Fibroblast of the aortic adventitia (primary cell): ENCODE results near the gene CTBP2. TPM values are rescaled to one million over a fixed set of nuclear protein-coding genes. Genes with fewer than 3 reads are reported as not detected.
"Not testable (repeated sequence)": the region's sequence is repeated elsewhere in the genome, so short reads cannot be mapped to it uniquely, and the experiment has no call there.

ENCODE experiments used
- DNase-seq: peaks from one replicate; pipeline ENCODE4 v3.0.0-alpha.2; 2010; ENCODE audit warnings: low read depth
- H3K4me3 ChIP-seq: 2 replicates; pipeline ENCODE4 v1.5.1; 2011; ENCODE audit warnings: low read depth, mild to moderate bottlenecking, control low read depth, low read length, moderate library complexity
- total RNA-seq: library from RNA; depleted of rRNA; stranded (reverse); fragments of >200 nt; gene quantifications from 2 replicates; pipeline ENCODE4 v1.2.3, GENCODE V29; 2012; ENCODE audit warnings: low replicate concordance
- TF ChIP-seq, protein P1 (sequence below): IDR thresholded peaks from 2 replicates; pipeline ENCODE4 v1.5.1; 2011; ENCODE audit warnings: mild to moderate bottlenecking, low read length, control low read depth, inconsistent platforms; ENCODE audit not compliant: insufficient read depth

CTBP2 gene
- total RNA-seq, 1 donor = 45.4 TPM

DNA sequence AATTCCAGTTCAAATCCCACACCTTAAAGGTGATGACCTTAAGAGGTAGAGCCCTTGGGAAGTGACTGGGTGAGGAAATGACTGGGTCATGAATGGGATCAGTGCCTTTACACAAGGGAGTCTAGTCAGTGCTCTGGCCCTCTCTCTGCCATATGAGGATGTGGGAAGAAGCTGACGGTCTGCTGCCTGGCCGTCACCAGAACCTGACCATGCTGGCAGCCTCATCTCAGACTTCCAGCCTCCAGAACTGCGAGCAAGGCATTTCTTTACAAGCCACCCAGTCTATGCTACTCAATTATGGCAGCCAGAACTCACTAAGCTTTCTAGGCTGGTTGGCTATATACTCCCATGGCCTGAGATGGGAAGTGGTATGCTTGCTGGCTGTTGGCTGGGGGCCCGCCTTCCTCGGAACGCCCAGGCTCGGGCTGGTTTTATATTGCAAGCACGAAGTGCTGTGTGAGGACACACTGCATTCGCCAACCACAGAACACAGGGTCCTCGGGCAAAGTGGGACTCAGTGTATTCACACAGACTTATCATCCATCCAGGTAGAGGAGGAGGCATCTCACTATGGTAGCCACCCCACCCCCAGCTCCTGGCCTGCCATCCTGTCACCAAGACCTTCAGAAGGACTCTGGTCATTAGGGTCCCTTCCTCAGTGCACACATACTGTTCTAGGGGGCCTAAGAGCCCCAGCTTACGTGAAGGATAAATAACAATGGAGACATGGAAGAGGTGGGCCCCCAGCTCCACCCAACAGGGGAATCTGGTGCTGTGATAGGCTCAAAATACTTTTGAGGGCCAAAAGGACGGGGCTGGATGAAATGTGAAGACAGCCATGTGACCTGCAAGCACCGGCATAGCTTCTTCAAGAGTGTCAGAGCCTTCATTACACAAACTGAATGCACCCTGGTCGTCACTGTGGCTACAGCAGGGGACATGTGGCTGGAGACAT lies 169.4 kb downstream of the CTBP2 start:
- DNase-seq = no peak
- TF ChIP-seq, protein P1, sequence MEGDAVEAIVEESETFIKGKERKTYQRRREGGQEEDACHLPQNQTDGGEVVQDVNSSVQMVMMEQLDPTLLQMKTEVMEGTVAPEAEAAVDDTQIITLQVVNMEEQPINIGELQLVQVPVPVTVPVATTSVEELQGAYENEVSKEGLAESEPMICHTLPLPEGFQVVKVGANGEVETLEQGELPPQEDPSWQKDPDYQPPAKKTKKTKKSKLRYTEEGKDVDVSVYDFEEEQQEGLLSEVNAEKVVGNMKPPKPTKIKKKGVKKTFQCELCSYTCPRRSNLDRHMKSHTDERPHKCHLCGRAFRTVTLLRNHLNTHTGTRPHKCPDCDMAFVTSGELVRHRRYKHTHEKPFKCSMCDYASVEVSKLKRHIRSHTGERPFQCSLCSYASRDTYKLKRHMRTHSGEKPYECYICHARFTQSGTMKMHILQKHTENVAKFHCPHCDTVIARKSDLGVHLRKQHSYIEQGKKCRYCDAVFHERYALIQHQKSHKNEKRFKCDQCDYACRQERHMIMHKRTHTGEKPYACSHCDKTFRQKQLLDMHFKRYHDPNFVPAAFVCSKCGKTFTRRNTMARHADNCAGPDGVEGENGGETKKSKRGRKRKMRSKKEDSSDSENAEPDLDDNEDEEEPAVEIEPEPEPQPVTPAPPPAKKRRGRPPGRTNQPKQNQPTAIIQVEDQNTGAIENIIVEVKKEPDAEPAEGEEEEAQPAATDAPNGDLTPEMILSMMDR = no peak
- no peak overlapping the region for H3K4me3 ChIP-seq

DNA sequence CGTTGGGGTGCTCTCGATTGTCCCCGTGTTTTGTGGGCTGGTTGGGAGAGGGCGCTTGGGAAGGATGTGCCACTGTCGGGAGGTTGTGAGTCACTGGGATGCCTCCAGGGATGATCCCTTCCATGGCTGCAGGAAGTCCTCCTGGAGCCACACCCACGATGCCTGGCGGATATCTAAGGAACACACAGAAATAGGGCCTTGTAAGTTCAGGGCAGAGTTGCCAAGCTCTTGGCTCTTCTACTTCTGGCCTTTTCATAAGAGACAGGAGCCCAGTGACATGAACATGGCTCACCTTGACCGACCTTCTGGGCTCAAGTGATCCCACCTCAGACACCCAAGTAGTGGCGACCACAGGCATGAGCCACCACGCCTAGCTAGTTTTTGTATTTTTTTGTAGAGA lies 170.8 kb downstream of the CTBP2 start:
- H3K4me3 ChIP-seq = no peak overlapping the region
- no peak for DNase-seq
- TF ChIP-seq, protein P1 = no peak

DNA sequence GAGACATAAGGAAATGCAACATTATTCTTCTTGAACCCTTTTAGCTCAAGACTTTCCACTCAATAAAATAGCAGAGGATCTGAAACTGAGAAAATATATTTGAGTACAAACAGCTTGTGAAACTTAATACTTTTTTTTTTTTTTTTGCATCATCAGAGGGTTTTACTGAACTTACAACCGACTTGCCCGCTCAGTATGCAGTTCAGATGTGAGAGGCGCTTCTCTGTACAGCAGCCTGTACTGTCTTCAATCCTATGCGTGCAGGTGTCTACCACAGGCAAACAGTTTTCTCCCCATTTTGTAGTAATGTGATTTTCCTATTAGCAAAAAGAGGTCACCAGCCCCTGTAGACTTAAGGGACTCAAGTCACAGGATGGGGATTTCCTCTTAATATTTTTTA lies 171.6 kb downstream of the CTBP2 start:
- H3K4me3 ChIP-seq, DNase-seq: not testable (repeated sequence)

DNA sequence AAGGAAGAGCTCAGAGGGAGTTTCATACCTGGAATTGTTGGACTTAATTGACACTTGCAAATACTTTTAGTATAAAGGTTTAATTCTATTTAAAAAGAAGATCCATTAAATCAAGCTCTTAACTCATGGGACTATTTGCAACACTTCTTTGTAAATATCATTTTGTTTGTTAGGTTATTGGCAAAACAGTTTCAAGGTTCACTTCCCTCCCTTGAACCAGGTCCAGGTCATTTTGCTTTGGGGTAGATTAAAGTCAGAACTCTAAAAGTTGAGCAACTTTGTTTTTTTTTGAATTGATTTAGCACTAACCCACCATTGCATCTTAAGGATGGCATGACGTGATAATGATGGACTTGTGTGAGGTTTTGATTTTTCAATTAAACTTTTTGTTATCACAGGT lies 172.6 kb downstream of the CTBP2 start:
- no peak overlapping the region for H3K4me3 ChIP-seq
- DNase-seq = no peak
- TF ChIP-seq, protein P1 = no peak

DNA sequence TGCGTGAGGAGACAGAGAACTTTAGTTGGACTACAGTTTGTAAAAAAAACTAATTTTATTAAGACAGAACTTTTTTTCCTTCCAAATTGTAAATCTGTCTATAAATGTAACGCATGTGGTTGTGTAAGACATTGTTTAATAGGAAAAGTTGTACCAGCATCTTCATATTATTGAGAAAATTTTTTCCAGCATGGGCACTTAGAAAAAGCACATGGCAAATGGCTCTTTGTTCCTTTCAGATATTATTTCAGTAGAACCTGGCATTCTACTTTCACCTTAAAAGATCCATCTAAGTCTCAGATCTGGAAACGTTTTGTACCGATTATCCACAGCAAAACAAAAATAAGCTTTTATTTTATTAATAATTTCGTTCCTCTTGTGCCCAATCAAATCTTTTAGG lies 175.2 kb downstream of the CTBP2 start:
- no peak overlapping the region for H3K4me3 ChIP-seq
- DNase-seq = no peak
- TF ChIP-seq, protein P1 = no peak

DNA sequence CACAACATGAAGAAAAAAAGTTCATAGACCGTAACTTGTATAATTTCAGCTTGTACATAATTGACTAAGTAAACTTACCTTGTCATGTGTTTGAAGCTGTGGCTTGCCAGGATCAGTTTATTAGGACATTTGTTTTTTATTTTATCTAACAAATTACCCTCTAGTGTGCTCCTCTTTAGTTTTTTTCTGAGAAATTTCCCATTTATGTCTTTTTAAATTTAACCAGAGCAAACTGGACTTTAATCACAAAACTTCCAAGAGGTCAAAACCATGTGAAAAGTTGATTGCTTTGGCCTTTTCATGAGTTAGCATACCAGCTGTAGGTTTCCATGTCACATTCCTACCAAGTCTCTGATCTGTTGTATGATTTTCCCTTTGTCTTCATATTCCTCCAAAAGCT lies 176.0 kb downstream of the CTBP2 start:
- DNase-seq = no peak
- TF ChIP-seq, protein P1 = no peak
- H3K4me3 ChIP-seq = no peak overlapping the region

DNA sequence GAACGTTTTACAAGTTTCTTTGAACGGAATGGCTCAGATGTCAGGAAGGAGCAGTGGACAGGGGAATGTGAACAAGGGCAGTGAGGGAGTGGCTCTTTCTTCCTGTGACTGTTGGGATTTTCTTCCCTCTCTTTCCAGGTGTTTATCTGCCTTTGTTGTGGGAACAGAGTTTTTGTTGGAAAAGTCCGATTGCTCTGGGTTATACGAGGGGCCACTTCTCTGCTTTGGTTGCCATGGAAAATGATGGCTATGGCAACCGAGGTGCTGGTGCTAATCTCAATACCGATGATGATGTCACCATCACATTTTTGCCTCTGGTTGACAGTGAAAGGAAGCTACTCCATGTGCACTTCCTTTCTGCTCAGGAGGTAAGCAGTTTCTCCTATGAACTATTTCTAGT lies 177.0 kb downstream of the CTBP2 start:
- DNase-seq = no peak
- TF ChIP-seq, protein P1 = no peak
- no peak overlapping the region for H3K4me3 ChIP-seq
